Hepatocyte (in vitro differentiated cells): Measurements from ENCODE around the gene MYH6.

Experiments used
- EZH2 ChIP-seq: fragments of 200-600 bp; sonication (generic); IDR thresholded peaks from 2 replicates; pipeline ENCODE4 v1.6.1; 2016; ENCODE audit warnings: antibody characterized with exemption, mild to moderate bottlenecking, borderline replicate concordance
- EZH2phosphoT487 ChIP-seq: fragments of 200-600 bp; sonication (generic); IDR thresholded peaks from one replicate; pipeline ENCODE4 v1.6.1; 2018; ENCODE audit warnings: antibody characterized with exemption, mild to moderate bottlenecking, low read depth, moderate library complexity; ENCODE audit not compliant: unreplicated experiment, severe bottlenecking
- TF ChIP-seq, protein P1 (sequence below): fragments of 200-600 bp; sonication (generic); IDR thresholded peaks from 2 replicates; pipeline ENCODE4 v1.5.1; 2016; ENCODE audit warnings: antibody characterized with exemption, mild to moderate bottlenecking; ENCODE audit not compliant: poor library complexity

DNA sequence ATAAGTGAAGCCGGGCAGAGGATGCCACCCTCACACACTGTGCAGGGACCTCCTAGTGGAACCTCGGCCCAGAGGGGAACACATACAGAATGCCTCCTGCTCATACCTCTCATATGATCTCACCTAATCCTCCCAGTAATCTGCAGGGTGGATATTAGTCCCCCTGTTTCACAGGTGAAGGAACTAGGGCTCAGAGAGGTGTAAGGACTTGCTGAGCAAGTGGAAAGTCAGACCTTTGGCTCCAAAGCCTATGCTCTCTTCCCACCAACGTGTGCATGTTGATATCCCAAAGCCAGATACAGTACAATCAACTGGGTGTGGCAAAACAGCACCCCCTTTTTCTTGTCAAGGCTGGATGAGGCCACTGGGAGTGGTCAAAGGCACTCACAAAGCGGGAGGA, 4.2 kb downstream of the MYH6 start:
- TF ChIP-seq, protein P1, sequence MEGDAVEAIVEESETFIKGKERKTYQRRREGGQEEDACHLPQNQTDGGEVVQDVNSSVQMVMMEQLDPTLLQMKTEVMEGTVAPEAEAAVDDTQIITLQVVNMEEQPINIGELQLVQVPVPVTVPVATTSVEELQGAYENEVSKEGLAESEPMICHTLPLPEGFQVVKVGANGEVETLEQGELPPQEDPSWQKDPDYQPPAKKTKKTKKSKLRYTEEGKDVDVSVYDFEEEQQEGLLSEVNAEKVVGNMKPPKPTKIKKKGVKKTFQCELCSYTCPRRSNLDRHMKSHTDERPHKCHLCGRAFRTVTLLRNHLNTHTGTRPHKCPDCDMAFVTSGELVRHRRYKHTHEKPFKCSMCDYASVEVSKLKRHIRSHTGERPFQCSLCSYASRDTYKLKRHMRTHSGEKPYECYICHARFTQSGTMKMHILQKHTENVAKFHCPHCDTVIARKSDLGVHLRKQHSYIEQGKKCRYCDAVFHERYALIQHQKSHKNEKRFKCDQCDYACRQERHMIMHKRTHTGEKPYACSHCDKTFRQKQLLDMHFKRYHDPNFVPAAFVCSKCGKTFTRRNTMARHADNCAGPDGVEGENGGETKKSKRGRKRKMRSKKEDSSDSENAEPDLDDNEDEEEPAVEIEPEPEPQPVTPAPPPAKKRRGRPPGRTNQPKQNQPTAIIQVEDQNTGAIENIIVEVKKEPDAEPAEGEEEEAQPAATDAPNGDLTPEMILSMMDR = no peak
- no peak for TF ChIP-seq EZH2
- TF ChIP-seq EZH2phosphoT487 = no peak
